HG03469 (cell line): ENCODE data around the gene BEST1.

Source experiments
- ATAC-seq: cut with Tn5 transposase; IDR thresholded peaks from one replicate; pipeline ENCODE4 v1.9.1; 2021; ENCODE audit warnings: mild to moderate bottlenecking, moderate library complexity, moderate number of reproducible peaks; ENCODE audit not compliant: unreplicated experiment

BEST1 gene

DNA sequence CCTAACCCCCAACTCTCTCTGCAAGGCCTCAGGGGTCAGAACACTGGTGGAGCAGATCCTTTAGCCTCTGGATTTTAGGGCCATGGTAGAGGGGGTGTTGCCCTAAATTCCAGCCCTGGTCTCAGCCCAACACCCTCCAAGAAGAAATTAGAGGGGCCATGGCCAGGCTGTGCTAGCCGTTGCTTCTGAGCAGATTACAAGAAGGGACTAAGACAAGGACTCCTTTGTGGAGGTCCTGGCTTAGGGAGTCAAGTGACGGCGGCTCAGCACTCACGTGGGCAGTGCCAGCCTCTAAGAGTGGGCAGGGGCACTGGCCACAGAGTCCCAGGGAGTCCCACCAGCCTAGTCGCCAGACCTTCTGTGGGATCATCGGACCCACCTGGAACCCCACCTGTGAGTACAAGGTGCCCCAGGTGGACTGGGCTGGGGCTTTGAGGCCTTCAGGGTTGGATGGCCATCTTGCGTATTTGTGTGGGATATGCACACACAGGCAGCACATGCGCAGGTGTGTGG, at the start of gene BEST1:
TSS of gene BEST1 (plus strand) at position 317 of the 513 bp plus-strand sequence. CDS start 1,456 bp downstream, outside the sequence.
- ATAC-seq: no peak

DNA sequence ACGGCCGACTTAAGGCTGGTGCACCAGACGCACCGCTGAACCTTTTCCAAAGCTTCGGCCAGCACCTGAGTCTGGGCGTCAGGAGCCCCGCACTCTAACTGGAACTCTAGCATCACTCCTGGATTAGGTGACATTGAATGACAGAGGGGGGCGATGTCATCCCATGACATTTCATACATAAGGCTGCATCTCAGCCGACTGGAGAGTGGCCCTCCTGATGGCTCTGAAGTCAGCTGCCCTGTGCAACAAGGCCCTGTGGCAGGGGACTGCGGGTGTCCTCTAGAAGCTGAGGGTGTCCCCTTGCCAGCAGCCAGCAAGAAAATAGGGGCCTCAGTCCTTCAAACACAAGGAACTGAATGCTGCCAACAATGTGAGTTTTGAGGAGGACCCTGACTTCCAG, 48.8 kb upstream of the BEST1 start:
- no peak for ATAC-seq

DNA sequence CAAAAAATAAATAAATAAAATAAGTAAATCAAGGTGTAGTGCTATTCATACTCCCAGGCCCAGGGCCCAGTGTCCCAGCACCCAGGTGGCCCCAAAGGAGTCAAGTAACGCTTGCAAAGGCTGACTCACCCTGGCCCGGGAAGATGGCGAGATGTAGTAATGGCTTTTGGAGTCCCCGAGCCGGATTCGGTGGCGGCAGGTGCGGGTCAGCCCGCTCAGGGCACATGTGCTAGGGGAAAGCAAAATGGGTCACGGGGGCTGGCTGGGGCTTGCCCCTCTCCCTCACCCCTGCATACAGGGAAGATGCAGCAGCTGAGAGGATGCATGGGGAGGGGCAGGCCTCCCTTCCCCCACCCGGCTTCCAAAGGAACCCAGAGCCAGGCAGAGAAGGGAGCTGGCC, 47.8 kb upstream of the BEST1 start:
- ATAC-seq: no peak

DNA sequence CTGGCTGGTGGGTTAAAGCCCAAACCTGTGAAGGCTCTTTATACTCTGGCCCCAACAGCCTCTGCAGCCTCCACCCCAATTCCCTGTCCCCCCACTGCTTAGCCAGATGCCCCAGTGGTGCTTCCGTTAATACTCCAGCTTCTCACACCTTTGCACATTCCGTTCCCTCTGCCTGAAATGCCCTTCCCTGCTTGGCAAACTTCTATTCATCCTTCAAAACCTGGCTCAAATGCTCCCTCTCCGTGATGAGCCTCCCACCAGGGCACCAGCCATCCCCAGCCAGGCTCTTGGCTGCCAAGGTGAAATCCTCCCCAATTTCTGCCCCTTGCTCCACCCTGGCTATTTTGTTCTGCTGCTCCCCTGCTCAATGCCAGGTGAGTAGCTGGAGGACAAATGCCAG, 46.3 kb upstream of the BEST1 start:
- ATAC-seq: no peak

DNA sequence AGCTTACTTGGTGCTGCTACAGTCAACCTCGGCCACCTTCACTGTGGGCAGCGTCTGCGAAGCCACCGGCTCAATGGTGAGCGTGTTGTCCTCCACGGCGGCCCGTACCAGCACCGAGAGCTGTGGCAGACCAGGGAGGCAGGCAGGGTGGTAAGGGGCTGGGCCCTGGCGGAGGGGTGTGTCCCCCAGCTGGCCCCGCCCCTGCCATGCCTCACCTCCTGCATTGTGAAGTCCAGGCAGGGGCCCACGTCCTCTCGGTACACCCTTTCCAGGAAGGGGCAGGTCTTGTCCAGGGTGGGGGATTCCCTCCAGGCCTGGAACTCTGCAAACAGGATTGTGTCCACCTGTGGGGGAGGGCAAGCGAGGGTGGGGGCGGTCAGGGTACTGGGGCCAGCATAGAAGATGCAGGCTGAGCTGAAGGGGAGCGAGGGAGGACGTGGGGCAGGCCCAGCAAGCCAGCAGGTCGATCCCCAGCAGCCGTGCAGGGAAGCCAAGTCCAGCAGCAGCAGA, 45.6 kb upstream of the BEST1 start:
- no peak for ATAC-seq

DNA sequence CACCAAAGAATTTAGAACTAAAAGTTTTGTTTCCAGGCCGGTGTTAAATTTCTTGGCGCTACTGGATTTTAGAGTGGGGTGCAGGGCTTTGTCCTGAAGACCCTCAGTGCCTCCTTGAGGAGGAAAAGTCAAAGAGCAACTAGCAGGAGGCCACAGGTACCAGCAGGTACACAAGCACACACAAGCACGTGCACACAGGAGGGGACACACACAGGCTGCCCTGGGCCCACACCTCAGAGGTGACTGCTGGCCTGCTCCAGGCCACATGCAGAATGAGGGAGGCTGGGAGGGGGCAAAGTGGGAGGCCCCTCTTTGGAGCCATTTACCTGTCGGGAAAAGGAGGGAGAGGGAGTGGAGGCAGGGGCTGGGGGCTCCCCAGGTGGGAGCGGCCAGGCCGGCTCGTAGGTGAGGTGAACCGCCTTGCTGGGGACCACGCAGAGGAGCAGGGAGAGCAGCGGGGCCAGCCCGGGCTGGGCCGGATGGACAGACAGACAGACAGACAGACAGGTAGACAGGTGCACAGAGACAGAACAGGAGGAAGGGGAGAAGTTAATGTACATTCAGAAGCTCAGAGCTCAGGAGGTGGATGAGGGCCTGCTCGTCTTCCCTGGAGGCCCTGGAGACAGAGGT, 45.0 kb upstream of the BEST1 start:
- ATAC-seq: no peak

DNA sequence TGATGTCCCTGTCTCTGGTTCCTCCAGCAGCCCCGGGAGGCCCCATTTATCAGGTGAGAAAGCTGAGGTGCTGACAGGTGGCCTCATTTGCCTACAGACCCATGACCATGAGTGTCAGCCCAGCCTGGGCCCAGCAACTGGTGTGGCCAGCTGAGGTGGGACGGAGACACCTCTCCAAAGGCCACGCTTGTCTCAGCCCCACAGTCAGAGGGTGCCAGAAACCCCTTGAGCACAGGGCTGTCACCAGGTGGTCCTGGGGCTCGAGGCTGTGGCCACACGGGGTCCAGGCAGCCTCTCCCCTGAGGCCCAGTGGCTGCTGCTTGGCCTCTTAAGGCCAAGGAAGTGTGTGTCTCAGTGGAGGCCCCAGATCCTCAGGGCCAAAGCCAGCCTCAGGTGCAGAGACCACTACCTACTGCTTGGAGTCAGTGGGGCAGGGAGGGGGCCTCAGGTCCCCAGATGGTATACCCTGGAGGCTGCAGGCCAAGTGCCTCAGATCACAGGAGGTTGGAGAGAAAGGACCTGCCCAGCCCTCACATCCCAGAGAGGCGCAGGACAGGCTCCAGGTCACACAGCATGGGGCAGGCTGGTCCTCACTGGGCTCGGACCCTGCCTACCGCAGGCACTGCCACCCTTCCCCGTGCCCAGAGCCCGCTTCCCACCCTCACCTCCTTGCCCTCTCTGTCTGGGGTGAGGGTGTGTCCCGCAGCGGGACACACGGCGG, 44.2 kb upstream of the BEST1 start:
- no peak for ATAC-seq

DNA sequence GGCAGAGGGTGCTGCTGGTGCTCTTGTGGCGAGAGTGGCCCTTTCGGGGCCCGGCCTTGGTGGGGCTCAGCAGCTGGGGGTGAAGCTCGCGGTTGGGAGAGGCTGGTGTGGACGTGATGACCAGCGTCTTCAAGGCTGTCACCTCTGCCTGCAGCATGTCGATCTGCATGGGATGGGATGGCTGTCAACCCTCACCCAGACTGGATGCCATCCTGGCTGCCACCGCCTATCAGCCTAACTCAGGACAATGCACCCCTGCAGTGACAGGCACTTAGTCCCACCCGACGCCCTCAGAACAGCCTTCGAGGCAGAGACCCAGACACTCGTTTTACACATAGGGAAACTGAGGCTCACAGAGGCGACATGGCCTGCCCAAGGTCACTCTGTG, 43.6 kb upstream of the BEST1 start:
- ATAC-seq: no peak

DNA sequence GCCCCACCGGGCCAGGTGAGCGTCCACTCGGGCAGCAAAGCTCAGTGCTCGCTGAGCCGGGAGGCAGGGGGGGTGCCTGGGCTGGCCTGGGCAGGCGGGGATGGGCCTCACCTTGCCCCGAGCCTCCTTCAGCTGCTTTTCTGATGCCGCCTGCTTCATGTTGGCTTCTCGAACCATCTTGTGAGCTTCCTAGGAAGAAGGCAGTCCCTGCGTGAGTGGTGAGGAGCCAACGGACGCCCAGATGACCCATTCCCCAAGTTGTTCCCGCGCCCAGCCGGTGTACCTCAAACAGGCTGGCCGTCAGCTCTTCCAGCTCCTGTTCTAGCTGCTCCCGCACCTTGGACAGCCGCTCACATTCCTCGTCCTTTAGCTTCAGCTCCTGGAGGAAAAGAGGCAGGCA, 42.9 kb upstream of the BEST1 start:
- ATAC-seq: no peak

DNA sequence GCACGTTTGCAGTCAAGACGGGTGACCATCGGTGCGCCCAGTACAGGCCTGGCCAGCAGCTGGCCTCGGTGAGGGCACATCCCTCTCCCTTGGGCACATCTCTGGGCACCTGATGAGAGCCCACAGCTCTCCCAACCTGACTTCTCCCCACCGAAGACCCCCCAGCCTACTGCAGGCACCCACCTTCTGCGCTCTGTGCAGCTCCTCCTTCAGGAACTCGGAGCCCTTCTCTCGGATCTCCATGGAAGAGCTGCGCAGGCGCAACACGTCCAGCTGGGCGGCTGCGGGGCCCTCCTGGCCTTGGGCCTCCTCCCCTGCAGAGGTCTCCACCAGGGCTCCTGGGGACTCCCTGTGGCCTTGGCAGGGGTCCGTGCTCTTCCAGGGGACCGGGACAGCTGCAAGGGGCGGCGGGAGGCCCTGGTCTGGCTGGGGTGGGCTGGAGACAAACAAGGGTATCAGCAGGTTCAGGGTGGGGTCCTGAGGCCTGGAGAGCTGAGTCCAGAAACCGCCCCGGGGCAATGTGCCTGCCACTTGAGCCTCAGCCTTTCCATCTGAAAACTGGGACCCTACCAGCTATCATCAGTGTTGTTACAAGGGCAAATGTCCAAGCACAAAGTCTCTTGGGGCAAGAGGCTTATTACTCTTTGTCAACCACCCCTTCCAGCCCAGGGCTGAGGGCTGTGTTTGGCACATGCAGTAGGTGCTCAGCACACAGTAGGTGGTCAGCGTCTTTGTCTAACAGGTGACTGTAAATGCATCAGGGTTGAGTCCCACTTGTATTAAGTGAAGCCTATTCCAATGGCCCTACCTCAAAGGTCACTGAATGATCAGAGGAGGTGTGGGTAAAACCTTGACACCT, 42.1 kb upstream of the BEST1 start:
- ATAC-seq: no peak

DNA sequence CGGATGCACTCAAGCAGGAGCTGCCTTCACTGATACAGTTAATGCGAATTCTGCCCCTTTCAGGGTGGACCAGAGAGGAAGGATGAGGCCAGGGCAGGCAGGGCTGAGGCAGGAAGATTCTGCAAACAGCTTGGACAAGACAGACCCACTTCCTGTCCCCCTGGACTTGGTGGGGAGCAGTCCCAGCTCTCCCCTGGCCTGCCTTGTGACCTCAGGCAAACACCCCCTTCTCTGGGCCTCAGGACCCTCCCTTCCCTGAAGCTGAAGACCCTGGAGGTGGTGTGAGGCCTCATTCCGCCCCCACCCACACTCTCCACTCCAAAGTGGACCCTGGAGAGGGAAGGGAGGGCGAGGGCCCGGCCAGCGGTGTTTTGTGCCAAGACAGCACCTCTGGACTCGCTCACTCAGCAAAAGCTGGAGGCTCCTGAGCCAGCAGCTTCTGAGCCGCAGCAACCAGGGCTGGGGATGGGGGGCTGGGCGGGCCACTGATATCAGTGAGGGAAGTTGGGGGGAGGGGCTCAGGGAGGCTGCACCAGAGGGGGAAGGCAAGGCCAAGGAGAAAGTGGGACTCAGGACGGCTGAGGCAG, 41.3 kb upstream of the BEST1 start:
- ATAC-seq: no peak

DNA sequence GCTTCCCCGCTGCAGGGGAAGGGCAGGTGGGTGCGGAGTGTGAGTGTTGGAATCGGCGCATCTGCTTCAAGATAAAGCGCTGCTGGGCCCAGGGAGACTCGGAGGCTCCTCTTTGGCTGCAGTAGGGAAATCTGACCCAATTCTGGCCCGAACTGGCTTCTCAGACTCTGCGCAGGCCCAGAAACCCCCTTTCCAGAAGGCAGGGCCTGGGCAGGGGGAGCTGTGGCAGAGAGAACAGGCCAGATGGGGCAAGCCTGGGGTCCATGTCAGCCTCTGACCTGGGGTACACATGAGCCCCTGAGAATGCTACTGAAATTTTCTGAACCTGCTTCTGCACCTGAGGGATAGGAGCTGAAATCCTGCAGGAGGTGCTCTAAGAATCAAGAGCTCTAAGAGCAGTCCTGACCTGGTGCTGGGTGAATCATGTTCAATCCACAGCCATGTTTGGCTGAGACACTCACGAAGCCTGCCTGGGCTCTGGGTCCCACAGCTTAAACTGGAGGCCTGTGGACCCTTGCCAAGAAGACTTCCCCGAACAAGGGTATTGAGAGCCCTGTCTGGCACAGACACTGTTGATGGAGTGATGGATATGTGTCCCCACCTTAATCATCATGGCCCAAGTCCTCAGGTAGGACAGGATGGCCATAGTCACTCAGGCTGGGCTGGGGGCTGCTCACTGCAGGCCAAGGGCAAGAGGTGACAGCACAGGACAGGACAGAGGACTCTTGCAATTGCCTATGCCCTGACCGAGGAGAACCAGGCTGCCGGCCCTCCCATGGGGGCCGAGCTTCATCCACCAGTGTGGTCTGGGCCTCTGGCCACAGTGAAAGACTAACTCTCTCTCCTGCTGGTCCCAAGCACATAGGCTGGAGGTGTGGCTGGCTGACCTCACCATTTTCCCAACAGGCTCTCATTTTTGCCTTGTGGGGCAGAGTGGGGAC, 39.7 kb upstream of the BEST1 start:
- ATAC-seq: no peak

DNA sequence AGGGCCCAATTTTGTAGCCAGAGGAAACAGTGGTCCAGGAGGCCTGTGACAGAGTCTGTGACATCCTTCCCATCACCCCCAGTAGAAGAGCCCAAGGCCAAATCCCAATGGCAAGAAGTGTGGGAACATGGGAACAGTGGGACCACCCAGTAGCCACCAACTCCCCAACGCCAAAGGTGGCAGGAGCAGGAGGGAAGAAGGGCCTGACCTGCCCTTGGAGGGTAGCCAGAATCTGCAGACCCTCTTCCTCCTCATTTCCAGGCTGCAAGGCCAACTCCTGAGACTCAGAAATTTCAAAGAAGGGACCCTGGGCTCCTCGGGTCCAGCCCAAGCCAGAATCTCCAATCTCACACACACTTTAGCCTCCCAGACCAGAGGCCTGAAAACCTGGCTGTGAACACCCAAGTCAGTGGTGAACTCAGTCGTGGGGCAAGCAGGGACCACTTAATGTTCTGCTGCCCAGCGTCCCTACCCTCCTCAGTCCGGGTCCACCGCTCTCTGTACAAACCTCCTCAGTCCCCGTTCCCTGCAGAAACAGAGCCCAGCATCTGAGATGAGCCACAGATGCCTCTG, 38.9 kb upstream of the BEST1 start:
- ATAC-seq: no peak

DNA sequence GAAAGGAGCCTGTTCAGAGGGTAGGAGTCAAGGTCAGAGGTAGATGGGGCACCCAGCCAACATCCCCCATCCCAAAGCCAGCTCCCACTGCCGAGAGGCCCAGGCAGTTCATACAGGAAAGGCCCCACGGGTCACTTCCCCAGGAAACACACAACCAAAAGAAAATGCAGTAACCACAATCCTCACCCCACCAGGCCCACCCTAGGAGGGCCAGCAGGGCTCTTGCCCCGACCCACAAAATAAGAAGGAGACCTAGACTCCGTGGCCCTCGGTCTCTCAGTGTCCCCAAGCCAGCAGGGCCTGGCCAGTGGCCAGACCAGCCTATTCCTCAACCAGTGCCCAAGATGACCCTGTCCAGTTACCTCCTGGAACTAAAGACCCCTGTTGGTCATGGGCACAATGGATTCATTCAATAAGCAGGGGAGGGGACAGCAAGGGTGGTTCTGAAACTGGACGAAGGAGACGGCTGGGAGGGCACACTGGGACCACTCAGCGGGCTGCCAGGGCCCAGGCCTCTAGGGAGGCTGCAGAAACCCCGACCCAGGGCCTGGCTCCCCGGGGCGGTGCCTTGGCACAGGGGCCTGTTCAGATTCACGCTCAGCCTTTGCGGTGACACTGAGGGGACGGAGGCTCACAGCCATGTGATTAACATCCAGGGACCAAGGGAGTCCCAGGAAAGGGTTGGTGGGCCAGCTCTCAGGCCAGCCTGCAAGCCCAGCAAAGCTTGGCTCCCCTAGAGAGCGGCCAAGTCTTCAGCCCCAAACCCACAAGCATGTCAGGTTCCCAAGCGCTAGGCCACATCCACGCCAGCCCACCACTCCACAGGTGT, 38.2 kb upstream of the BEST1 start:
- no peak for ATAC-seq

DNA sequence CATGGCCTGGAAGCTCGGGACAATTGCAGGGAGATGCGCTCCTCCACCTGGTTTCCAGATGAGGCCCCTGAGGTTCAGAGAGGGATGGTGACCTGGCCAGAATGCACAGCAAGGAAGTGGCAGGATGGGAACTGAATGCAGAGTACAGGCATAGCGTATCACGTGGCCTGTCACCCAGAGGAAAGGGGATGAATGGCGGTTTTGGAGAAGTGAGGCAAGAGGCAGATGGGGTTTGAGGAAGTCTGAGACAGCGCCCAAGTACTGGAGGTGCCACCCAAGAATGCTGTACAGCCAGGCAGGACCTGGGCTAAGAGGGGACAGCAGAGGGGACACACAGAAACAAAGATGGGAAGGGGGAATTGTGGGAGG, 37.6 kb upstream of the BEST1 start:
- ATAC-seq: no peak

DNA sequence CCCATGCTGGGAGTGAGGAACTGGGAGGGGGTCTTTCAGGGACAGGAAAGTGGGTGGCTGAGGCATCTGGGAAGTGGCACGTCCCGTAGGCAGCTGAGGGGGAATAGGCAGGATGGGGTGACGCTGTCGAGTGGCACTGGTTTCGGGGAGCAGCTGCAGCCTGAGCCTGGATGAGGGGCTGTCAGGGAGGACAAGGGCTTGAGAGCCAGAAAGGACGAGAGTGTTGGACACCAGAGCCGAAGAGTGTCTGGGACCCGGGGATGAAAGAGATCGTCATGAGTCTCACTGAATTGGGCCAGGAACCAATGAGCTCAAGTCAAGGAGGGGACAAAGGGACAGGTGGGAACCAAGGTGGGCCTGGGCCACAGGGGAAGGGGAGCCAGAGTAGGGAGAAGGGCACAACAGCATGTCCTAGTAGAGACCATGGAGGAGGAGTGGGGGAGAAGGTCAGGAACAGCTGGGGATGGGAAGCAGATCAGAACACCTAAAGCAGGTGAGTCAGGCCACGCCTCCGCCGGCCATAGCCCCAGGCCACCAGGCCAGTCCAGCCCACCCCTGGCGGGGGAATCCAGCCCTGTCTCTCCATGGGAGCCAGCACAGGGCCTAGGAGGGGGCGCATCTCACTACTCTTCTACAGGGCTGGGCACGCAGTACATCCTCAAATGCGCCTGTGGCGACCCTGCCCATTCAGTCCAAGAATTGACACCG, 37.0 kb upstream of the BEST1 start:
- no peak for ATAC-seq

DNA sequence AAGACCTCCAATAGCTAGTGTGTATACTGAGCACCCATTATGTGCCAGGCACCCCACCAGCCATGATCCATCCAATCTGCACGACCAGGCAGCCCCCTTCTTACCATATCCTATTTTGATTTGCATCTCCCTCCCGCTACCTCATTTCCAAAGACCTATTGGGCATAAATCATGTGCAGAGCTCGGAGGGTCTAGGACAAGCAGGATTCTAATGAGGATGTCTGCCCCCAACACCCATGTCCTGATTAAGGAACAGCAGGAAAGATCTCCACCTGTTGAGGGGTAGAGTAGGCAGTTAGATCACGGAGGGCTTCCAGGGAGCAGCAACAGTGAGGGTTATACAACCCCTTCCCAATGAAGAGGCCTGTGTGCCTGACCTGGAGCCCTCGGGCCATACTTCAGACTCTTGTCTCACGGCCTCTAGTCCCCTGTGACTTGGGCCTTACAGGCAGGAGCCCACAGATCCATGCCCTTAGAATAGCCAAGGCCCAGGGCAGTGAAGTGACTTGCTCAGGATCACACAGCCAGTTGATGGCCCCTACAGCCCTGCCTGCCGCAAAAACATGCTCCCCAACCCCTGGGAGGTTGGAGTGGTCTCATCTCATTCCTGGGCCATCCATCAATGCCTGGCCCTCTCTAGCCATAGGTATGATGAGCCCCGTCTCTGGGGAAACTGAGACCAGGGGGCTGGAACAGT, 36.3 kb upstream of the BEST1 start:
- no peak for ATAC-seq
